NT2/D1 (cell line): Measurements from ENCODE around the gene KLHDC8A.
"Not testable (repeated sequence)": the region's sequence is repeated elsewhere in the genome, so short reads cannot be mapped to it uniquely, and the experiment has no call there.

ENCODE experiments used
- DNase-seq: peaks from one replicate; pipeline ENCODE4 v3.0.0-alpha.2; 2011; ENCODE audit warnings: low read depth, low spot score
- H3K27me3 ChIP-seq: 2 replicates; pipeline ENCODE4 v1.6.0; 2011; ENCODE audit warnings: mild to moderate bottlenecking; ENCODE audit not compliant: insufficient read length, insufficient read depth
- H3K36me3 ChIP-seq: 2 replicates; pipeline ENCODE4 v1.6.1; 2011; ENCODE audit warnings: mild to moderate bottlenecking, low read length, mixed read lengths; ENCODE audit not compliant: insufficient read depth, insufficient read length
- H3K4me1 ChIP-seq: 2 replicates; pipeline ENCODE4 v1.5.1; 2011; ENCODE audit not compliant: insufficient read depth, insufficient read length
- H3K4me3 ChIP-seq: 2 replicates; pipeline ENCODE4 v1.5.1; 2011; ENCODE audit warnings: low read depth; ENCODE audit not compliant: insufficient read length
- H3K9ac ChIP-seq: 2 replicates; pipeline ENCODE4 v1.6.0; 2011; ENCODE audit warnings: low read depth; ENCODE audit not compliant: insufficient read length
- H3K9me3 ChIP-seq: 2 replicates; pipeline ENCODE4 v1.5.1; 2011; ENCODE audit warnings: mild to moderate bottlenecking, low read length; ENCODE audit not compliant: insufficient read depth
- SUZ12 ChIP-seq: IDR thresholded peaks from 2 replicates; pipeline ENCODE4 v1.6.1; 2011; ENCODE audit not compliant: insufficient read length, insufficient read depth; ENCODE audit errors: extremely low read depth
- YY1 ChIP-seq: IDR thresholded peaks from 2 replicates; pipeline ENCODE4 v1.6.1; 2011; ENCODE audit not compliant: insufficient read length, insufficient read depth
- ZNF274 ChIP-seq: IDR thresholded peaks from 2 replicates; pipeline ENCODE4 v1.6.1; 2011; ENCODE audit warnings: mild to moderate bottlenecking, low read depth, low read length

The KLHDC8A gene

GRCh38 chr1:205370780-205371179, 14.1 kb upstream of the KLHDC8A start:
- no peak for TF ChIP-seq YY1
- no peak for TF ChIP-seq SUZ12
- TF ChIP-seq ZNF274 = no peak
- no peak for DNase-seq
- H3K4me1 ChIP-seq = peaks cover 6% of the 10 kb centered on the region
- no peak overlapping the region for H3K9ac ChIP-seq
- H3K9me3 ChIP-seq = no peaks in the 10 kb centered on the region
- H3K27me3 ChIP-seq = no peaks in the 10 kb centered on the region
- H3K4me3 ChIP-seq = no peak overlapping the region
- H3K36me3 ChIP-seq = no peaks in the 10 kb centered on the region

- H3K4me3 ChIP-seq = no peak overlapping the region
- DNase-seq = no peak
- no peaks in the 10 kb centered on the region for H3K27me3 ChIP-seq
- no peak for TF ChIP-seq SUZ12
- no peak for TF ChIP-seq YY1
- no peak for TF ChIP-seq ZNF274
- H3K36me3 ChIP-seq = no peaks in the 10 kb centered on the region
- H3K4me1 ChIP-seq = peaks cover 4% of the 10 kb centered on the region
- H3K9ac ChIP-seq = no peak overlapping the region
- H3K9me3 ChIP-seq = no peaks in the 10 kb centered on the region
Observed at GRCh38 chr1:205369701-205370123, 13.0 kb upstream of the KLHDC8A start.

- no peak for DNase-seq
- Histone ChIP-seq H3K27me3 (no peaks in the 10 kb centered on the region), H3K9me3 (no peaks in the 10 kb centered on the region), H3K4me3 (no peak overlapping the region), H3K36me3 (no peaks in the 10 kb centered on the region), H3K4me1 (peaks cover 4% of the 10 kb centered on the region), H3K9ac (no peak overlapping the region)
- TF ChIP-seq ZNF274 (no peak), SUZ12 (no peak), YY1 (no peak)
Observed at GRCh38 chr1:205368478-205368877, 11.8 kb upstream of the KLHDC8A start.

GRCh38 chr1:205365945-205366463, 9.3 kb upstream of the KLHDC8A start:
- Histone ChIP-seq H3K9ac (no peak overlapping the region), H3K4me1 (peaks cover 4% of the 10 kb centered on the region), H3K36me3 (no peaks in the 10 kb centered on the region), H3K9me3 (no peaks in the 10 kb centered on the region), H3K27me3 (no peaks in the 10 kb centered on the region), H3K4me3 (no peak overlapping the region)
- DNase-seq = no peak
- TF ChIP-seq SUZ12 = no peak
- TF ChIP-seq ZNF274 = no peak
- no peak for TF ChIP-seq YY1

- not testable (repeated sequence) for DNase-seq, H3K4me1 ChIP-seq, H3K4me3 ChIP-seq, H3K9ac ChIP-seq, H3K36me3 ChIP-seq, H3K9me3 ChIP-seq, H3K27me3 ChIP-seq
Observed at GRCh38 chr1:205365086-205365485, 8.4 kb upstream of the KLHDC8A start.

- Histone ChIP-seq H3K4me3 (no peak overlapping the region), H3K4me1 (peaks cover 8% of the 10 kb centered on the region), H3K9me3 (no peaks in the 10 kb centered on the region), H3K9ac (no peak overlapping the region), H3K27me3 (no peaks in the 10 kb centered on the region), H3K36me3 (no peaks in the 10 kb centered on the region)
- DNase-seq = no peak
- TF ChIP-seq SUZ12 (no peak), ZNF274 (no peak), YY1 (no peak)
Observed at GRCh38 chr1:205360891-205361290, 4.2 kb upstream of the KLHDC8A start.

- Histone ChIP-seq H3K27me3 (no peaks in the 10 kb centered on the region), H3K4me3 (no peak overlapping the region)
- no peak for DNase-seq
Observed at GRCh38 chr1:205359771-205360565, 3.2 kb upstream of the KLHDC8A start.

More at GRCh38 chr1:205359771-205360565, 3.2 kb upstream of the KLHDC8A start:
- peaks cover 11% of the 10 kb centered on the region for H3K4me1 ChIP-seq
- H3K36me3 ChIP-seq = no peaks in the 10 kb centered on the region
- no peak overlapping the region for H3K9ac ChIP-seq
- TF ChIP-seq YY1 (no peak), SUZ12 (no peak), ZNF274 (no peak)
- H3K9me3 ChIP-seq = no peaks in the 10 kb centered on the region
